ENCODE data around the gene ADAMTS12. TPM values are rescaled to one million over a fixed set of nuclear protein-coding genes. Genes with fewer than 3 reads are reported as not detected.

ADAMTS12 gene
- total RNA-seq, 2 donors from 2014 or later: 0.43 to 1.7 TPM

- no peaks in the 10 kb centered on the region for H3K9me3 ChIP-seq
- H3K4me1 ChIP-seq: peaks cover 0 to 14% of the 10 kb centered on the region in 2 donors
- H3K27me3 ChIP-seq: no peaks in the 10 kb centered on the region
- no peak overlapping the region for H3K4me3 ChIP-seq
- DNase-seq (ENCODE audit: low spot score): no peak
- TF ChIP-seq CTCF (IDR thresholded peaks at IDR 0.05): no peak
- no peaks in the 10 kb centered on the region for H3K36me3 ChIP-seq
- no peak overlapping the region for H3K27ac ChIP-seq
Observed at GRCh38 chr5:33857037-33857436, 34.8 kb downstream of the ADAMTS12 start.

- Histone ChIP-seq H3K4me1 (peaks cover 0 to 22% of the 10 kb centered on the region in 2 donors), H3K27me3 (no peaks in the 10 kb centered on the region), H3K9me3 (no peaks in the 10 kb centered on the region), H3K27ac (no peak overlapping the region), H3K36me3 (no peaks in the 10 kb centered on the region), H3K4me3 (no peak overlapping the region)
- no peak for DNase-seq (ENCODE audit: low spot score)
- no peak for TF ChIP-seq CTCF (IDR thresholded peaks at IDR 0.05)
Observed at GRCh38 chr5:33855396-33855795, 36.4 kb downstream of the ADAMTS12 start.

GRCh38 chr5:33854733-33855151, 37.0 kb downstream of the ADAMTS12 start:
- no peak for DNase-seq (ENCODE audit: low spot score)
- no peak for TF ChIP-seq CTCF (IDR thresholded peaks at IDR 0.05)

GRCh38 chr5:33852837-33853236, 39.0 kb downstream of the ADAMTS12 start:
- Histone ChIP-seq H3K4me1 (peaks cover 0 to 22% of the 10 kb centered on the region in 2 donors), H3K9me3 (no peaks in the 10 kb centered on the region), H3K27ac (peak overlapping the region in 1 of 2 donors; percentile 43), H3K27me3 (no peaks in the 10 kb centered on the region), H3K36me3 (no peaks in the 10 kb centered on the region), H3K4me3 (no peak overlapping the region)
- TF ChIP-seq CTCF (IDR thresholded peaks at IDR 0.05): no peak
- DNase-seq (ENCODE audit: low spot score): no peak

More at GRCh38 chr5:33854733-33855151, 37.0 kb downstream of the ADAMTS12 start:
- no peaks in the 10 kb centered on the region for H3K9me3 ChIP-seq
- H3K27me3 ChIP-seq: no peaks in the 10 kb centered on the region
- peaks cover 0 to 22% of the 10 kb centered on the region in 2 donors for H3K4me1 ChIP-seq
- H3K27ac ChIP-seq: no peak overlapping the region
- H3K36me3 ChIP-seq: no peaks in the 10 kb centered on the region
- no peak overlapping the region for H3K4me3 ChIP-seq

GRCh38 chr5:33852319-33852718, 39.5 kb downstream of the ADAMTS12 start:
- peaks cover 0 to 22% of the 10 kb centered on the region in 2 donors for H3K4me1 ChIP-seq
- DNase-seq (ENCODE audit: low spot score): no peak
- no peak for TF ChIP-seq CTCF (IDR thresholded peaks at IDR 0.05)
- H3K9me3 ChIP-seq: no peaks in the 10 kb centered on the region
- no peaks in the 10 kb centered on the region for H3K36me3 ChIP-seq
- peak overlapping the region; percentile 7 to 43 for H3K27ac ChIP-seq
- peak overlapping the region in 1 of 2 donors; percentile 1 for H3K4me3 ChIP-seq
- no peaks in the 10 kb centered on the region for H3K27me3 ChIP-seq

- Histone ChIP-seq H3K4me1 (peaks cover 0 to 22% of the 10 kb centered on the region in 2 donors), H3K27ac (no peak overlapping the region), H3K36me3 (no peaks in the 10 kb centered on the region), H3K9me3 (no peaks in the 10 kb centered on the region), H3K27me3 (no peaks in the 10 kb centered on the region), H3K4me3 (no peak overlapping the region)
- no peak for DNase-seq (ENCODE audit: low spot score)
- no peak for TF ChIP-seq CTCF (IDR thresholded peaks at IDR 0.05)
Observed at GRCh38 chr5:33850100-33850594, 41.6 kb downstream of the ADAMTS12 start.
